Spleen (tissue), 11 donors: ENCODE measurements around the gene ARHGEF5. TPM values are rescaled to one million over a fixed set of nuclear protein-coding genes. Genes with fewer than 3 reads are reported as not detected.

Source experiments
- DNase-seq: peaks from one replicate; pipeline ENCODE4 v3.0.0-alpha.2; 2020
- H3K27ac ChIP-seq, 8 donors: fragments of 200-600 bp; sonication (generic) in 7 of 8; 1 replicate in 4 of 8; 2 replicates in 4 of 8; pipeline versions ENCODE4 v1.5.0 to v1.8.0; 2016 to 2021; ENCODE audit warnings: inconsistent platforms in 4 of 8, mild to moderate bottlenecking in 4 of 8, moderate library complexity in 1 of 8
- H3K27me3 ChIP-seq, 7 donors: fragments of 200-600 bp; sonication (generic) in 6 of 7; replicated peaks in 1 of 7; 1 replicate in 4 of 7; 2 replicates in 3 of 7; pipeline versions ENCODE4 v1.5.0 to v1.8.0; 2016 to 2021; ENCODE audit warnings: inconsistent platforms in 3 of 7, mild to moderate bottlenecking in 1 of 7
- H3K36me3 ChIP-seq, 6 donors: fragments of 200-600 bp; sonication (generic) in 5 of 6; 1 replicate in 4 of 6; 2 replicates in 2 of 6; pipeline versions ENCODE4 v1.5.0 to v1.8.0; 2016 to 2021; ENCODE audit warnings: inconsistent platforms in 2 of 6
- H3K4me1 ChIP-seq, 6 donors: fragments of 200-600 bp; sonication (generic) in 5 of 6; 1 replicate in 3 of 6; 2 replicates in 3 of 6; pipeline versions ENCODE4 v1.5.0 to v1.8.0; 2016 to 2021; ENCODE audit warnings: inconsistent platforms in 3 of 6
- H3K4me3 ChIP-seq, 8 donors: fragments of 200-600 bp; sonication (generic) in 7 of 8; 1 replicate in 4 of 8; 2 replicates in 4 of 8; pipeline versions ENCODE4 v1.5.0 to v1.8.0; 2016 to 2021; ENCODE audit warnings: inconsistent platforms in 4 of 8, mild to moderate bottlenecking in 4 of 8, moderate library complexity in 2 of 8
- H3K9me3 ChIP-seq, 8 donors: fragments of 200-600 bp; sonication (generic) in 7 of 8; 1 replicate in 4 of 8; 2 replicates in 4 of 8; pipeline versions ENCODE4 v1.5.0 to v1.8.0; 2016 to 2021; ENCODE audit warnings: inconsistent platforms in 4 of 8
- POLR2A ChIP-seq, 3 donors: fragments of 450-650 bp; IDR thresholded peaks; one replicate each; pipeline ENCODE4 v1.5.1; 2017; ENCODE audit warnings: antibody characterized with exemption in 3 of 3, mild to moderate bottlenecking in 1 of 3
- POLR2AphosphoS5 ChIP-seq, 3 donors: sonication (generic); formaldehyde crosslinking; IDR thresholded peaks; one replicate each; pipeline ENCODE4 v1.5.1; 2017; ENCODE audit warnings: antibody characterized with exemption in 3 of 3
- WGBS, 5 donors: extraction: QIAGEN DNeasy Blood & Tissue Kit in 3 of 5; methylation state at CpG; one replicate each; pipeline versions ENCODE4 v1.1.5 to v1.1.7; 2013 to 2018; 5-methylcytosine and 5-hydroxymethylcytosine counted together
- intact Hi-C: fragments of 100-400 bp; cut with DNase I; formaldehyde crosslinking; loops from one replicate; pipeline ENCODE4 v1.15.0; 2023; ENCODE audit warnings: low total_unique reads
- polyA plus RNA-seq, 3 donors: library from polyadenylated mRNA; stranded (reverse); fragments of 200-250 nt; gene quantifications; one replicate each; pipeline ENCODE4 v1.2.1, GENCODE V29; 2013
- total RNA-seq, 7 donors: library from RNA; depleted of rRNA in 3 of 7; stranded (reverse); fragments of >200 nt in 3 of 7; fragmentation: NEBNext Ultra II Directional in 4 of 7; extraction: Animal tissue kit (Norgen Biotek cat#: 25700) in 4 of 7; gene quantifications; one replicate each; pipeline versions ENCODE4 v1.1.0 to v1.2.1, GENCODE V29; 2016 to 2021
- TF ChIP-seq, protein P1 (sequence below), 11 experiments: fragments of 200-600 bp in 7 of 11; fragments of 450-650 bp in 4 of 11; sonication (generic) in 4 of 11; IDR thresholded peaks in 8 of 11; conservative IDR thresholded peaks in 3 of 11; 1 replicate in 7 of 11; 2 replicates in 4 of 11; pipeline versions ENCODE4 v1.4.0 to v1.8.0; 2016 to 2021; ENCODE audit warnings: antibody characterized with exemption in 11 of 11, inconsistent platforms in 4 of 11, mild to moderate bottlenecking in 1 of 11
- donor health status: healthy with polysubstance abuse.
- donor health status: DM: no; HTN: no; CAD: no; lungs with moderate emphysema.
- donor health status: DM: no; HTN: no; CAD: no.
- donor health status: Bipolar disorder and iron deficiency.
- donor health status: healthy.
- donor health status: DM: no; HTN: no; CAD: no.
- donor health status: DM: yes; HTN: yes; CAD: no.

Gene ARHGEF5
- total and polyA plus RNA-seq, 10 donors: 1.2 to 11.3 (median 8.4) TPM

DNA sequence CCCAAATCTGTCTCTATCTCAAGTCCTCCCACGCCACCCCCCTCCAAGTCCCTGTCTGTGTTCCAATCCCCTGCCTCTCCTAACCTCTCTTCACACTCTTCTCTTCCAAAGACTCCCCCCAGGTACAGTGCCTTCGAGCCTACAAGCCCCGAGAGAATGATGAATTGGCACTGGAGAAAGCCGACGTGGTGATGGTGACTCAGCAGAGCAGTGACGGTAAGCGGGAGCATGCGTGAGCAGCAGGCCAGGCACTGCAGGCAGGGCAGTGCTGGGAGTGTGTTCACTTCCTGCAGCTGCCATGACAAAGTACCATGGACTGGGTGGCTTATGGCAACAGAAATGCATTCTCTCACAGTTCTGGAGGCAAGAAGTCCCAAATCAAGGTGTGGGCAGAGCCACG is 23.4 kb downstream of the ARHGEF5 start:
- intact Hi-C loops: no loop called here
- no peak for DNase-seq
- Histone ChIP-seq H3K27ac (no peak overlapping the region), H3K4me1 (no peaks in the 10 kb centered on the region), H3K4me3 (no peak overlapping the region), H3K36me3 (peaks cover 0 to 37% (median 20%) of the 10 kb centered on the region in 6 donors), H3K9me3 (no peaks in the 10 kb centered on the region), H3K27me3 (no peaks in the 10 kb centered on the region)
- WGBS, 5 donors: 86 to 91% (median 89%) methylated on average over 9 of the region's 9 CpGs
- TF ChIP-seq, protein P1, sequence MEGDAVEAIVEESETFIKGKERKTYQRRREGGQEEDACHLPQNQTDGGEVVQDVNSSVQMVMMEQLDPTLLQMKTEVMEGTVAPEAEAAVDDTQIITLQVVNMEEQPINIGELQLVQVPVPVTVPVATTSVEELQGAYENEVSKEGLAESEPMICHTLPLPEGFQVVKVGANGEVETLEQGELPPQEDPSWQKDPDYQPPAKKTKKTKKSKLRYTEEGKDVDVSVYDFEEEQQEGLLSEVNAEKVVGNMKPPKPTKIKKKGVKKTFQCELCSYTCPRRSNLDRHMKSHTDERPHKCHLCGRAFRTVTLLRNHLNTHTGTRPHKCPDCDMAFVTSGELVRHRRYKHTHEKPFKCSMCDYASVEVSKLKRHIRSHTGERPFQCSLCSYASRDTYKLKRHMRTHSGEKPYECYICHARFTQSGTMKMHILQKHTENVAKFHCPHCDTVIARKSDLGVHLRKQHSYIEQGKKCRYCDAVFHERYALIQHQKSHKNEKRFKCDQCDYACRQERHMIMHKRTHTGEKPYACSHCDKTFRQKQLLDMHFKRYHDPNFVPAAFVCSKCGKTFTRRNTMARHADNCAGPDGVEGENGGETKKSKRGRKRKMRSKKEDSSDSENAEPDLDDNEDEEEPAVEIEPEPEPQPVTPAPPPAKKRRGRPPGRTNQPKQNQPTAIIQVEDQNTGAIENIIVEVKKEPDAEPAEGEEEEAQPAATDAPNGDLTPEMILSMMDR (IDR thresholded peaks at IDR 0.05 in 8 of 11, conservative IDR thresholded peaks at IDR 0.05 in 3 of 11): no peak
- no peak for TF ChIP-seq POLR2AphosphoS5 (IDR thresholded peaks at IDR 0.05)
- TF ChIP-seq POLR2A (IDR thresholded peaks at IDR 0.05): no peak

DNA sequence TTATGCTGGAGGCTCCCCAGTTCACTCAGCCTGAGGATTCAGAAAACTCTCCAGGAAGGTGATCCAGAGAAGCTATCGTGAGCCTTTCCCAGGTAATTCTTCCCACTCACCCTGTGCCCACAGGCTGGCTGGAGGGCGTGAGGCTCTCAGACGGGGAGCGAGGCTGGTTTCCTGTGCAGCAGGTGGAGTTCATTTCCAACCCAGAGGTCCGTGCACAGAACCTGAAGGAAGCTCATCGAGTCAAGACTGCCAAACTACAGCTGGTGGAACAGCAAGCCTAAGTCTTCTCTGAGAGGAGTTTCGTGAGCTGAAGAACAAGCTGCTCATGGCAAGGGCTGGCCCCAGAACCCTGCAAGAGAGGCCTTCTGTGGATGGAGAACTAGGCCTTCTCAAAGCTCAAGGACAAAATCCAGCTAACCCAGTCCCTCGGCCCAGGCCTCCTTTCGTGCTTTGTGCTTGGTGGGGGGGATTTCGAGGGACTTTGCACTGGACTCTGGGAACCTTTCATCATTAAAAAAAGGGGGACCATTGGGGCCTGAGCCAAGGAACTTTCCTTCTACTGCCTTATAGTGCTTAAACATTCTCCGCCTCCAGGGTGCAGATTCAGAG is 24.7 kb downstream of the ARHGEF5 start:
- Histone ChIP-seq H3K4me1 (no peaks in the 10 kb centered on the region), H3K27ac (no peak overlapping the region), H3K9me3 (no peaks in the 10 kb centered on the region), H3K4me3 (no peak overlapping the region), H3K36me3 (peaks cover 0 to 37% (median 20%) of the 10 kb centered on the region in 6 donors), H3K27me3 (no peaks in the 10 kb centered on the region)
- 93 to 98% (median 93%) methylated on average over 11 of the region's 11 CpGs for WGBS, 5 donors
- intact Hi-C loops: no loop called here
- TF ChIP-seq POLR2AphosphoS5 (IDR thresholded peaks at IDR 0.05) (no peak), POLR2A (IDR thresholded peaks at IDR 0.05) (no peak)
- TF ChIP-seq, protein P1 (IDR thresholded peaks at IDR 0.05 in 8 of 11, conservative IDR thresholded peaks at IDR 0.05 in 3 of 11): no peak
- DNase-seq: no peak

DNA sequence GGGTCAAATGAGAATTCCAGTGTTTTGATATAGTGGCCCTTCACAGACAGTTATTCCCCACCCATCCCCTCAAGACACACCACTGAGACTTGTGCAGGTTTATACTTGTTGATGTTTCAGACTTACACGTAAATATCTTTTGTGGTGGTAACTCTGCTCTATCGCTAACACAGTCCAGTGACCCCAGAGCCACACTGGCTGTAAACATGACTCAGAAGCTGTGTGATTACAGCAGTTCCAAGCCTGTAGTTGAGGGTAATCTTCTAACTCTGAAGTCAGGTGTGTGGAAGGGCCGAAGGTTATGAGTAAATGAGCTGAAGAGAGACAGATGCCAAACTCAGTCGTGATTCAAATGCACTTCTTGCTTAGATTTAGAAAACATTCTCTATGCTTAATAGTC is 28.9 kb downstream of the ARHGEF5 start:
- H3K27ac ChIP-seq: no peak overlapping the region
- intact Hi-C loops: no loop called here
- DNase-seq: no peak
- H3K36me3 ChIP-seq: peaks cover 0 to 15% (median 13%) of the 10 kb centered on the region in 6 donors
- no peak for TF ChIP-seq POLR2A (IDR thresholded peaks at IDR 0.05)
- no peak for TF ChIP-seq POLR2AphosphoS5 (IDR thresholded peaks at IDR 0.05)
- TF ChIP-seq, protein P1 (IDR thresholded peaks at IDR 0.05 in 8 of 11, conservative IDR thresholded peaks at IDR 0.05 in 3 of 11): no peak
- H3K9me3 ChIP-seq: no peaks in the 10 kb centered on the region
- H3K27me3 ChIP-seq: no peaks in the 10 kb centered on the region
- WGBS, 5 donors: 70 to 76% (median 72%) methylated on average over 4 of the region's 4 CpGs
- no peaks in the 10 kb centered on the region for H3K4me1 ChIP-seq
- no peak overlapping the region for H3K4me3 ChIP-seq

DNA sequence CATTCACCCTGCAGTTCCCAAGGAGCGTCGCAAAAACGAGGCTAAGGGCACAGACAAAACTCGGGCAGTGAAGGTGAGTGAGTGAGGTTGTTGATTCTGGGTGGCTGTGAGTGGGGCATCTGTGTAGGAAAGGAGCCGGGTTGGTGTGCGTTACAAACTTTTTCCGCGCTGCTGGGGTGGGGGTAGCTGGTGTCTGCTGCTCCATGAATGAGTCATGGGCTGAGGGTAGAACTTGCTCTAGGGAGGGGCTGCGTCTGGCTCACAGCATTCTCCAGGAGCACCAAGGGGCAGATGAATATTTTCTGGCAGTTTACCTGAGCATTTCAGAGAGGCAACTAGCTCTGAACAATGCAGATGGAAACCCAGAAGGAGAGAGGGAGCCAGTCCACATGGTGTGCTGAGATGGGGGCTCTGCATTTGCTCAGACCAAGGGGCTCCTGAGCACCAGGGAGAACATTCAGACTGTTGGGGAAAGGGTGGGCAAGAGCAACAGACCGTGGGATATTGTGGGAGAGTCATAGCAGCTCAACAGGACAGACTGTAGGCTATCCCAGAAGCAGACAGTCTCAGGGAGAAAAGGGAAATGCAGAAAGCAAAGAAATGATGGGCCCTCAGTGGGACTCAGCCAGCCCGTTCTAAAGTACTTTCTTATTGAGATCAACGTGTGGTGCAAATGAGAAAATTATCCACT is 29.5 kb downstream of the ARHGEF5 start:
- intact Hi-C loops: no loop called here
- peaks cover 0 to 9% (median 7%) of the 10 kb centered on the region in 6 donors for H3K36me3 ChIP-seq
- DNase-seq: no peak
- H3K4me3 ChIP-seq: no peak overlapping the region
- TF ChIP-seq POLR2AphosphoS5 (IDR thresholded peaks at IDR 0.05): no peak
- TF ChIP-seq, protein P1 (IDR thresholded peaks at IDR 0.05 in 8 of 11, conservative IDR thresholded peaks at IDR 0.05 in 3 of 11): no peak
- no peak for TF ChIP-seq POLR2A (IDR thresholded peaks at IDR 0.05)
- no peaks in the 10 kb centered on the region for H3K4me1 ChIP-seq
- WGBS, 5 donors: 74 to 84% (median 79%) methylated on average over 12 of the region's 12 CpGs
- H3K9me3 ChIP-seq: no peaks in the 10 kb centered on the region
- H3K27me3 ChIP-seq: no peaks in the 10 kb centered on the region
- no peak overlapping the region for H3K27ac ChIP-seq
